Right cardiac atrium (tissue), 5 donors: Measurements from ENCODE around the gene MRPS34. TPM values are rescaled to one million over a fixed set of nuclear protein-coding genes. Genes with fewer than 3 reads are reported as not detected.

Source experiments
- ATAC-seq, 2 donors: fragments of 200-7000 bp; cut with Tn5 transposase; one replicate each; pipeline versions ENCODE4 v1.8.0 to v1.9.1; 2020; ENCODE audit warnings: moderate library complexity in 2 of 2, mild to moderate bottlenecking in 1 of 2
- DNase-seq, 3 donors: peaks; one replicate each; pipeline ENCODE4 v3.0.0-alpha.2; 2020
- H3K27ac ChIP-seq: one replicate; pipeline ENCODE4 v1.5.1; 2013; ENCODE audit warnings: mild to moderate bottlenecking, low read length, control low read depth, moderate library complexity
- H3K27me3 ChIP-seq: one replicate; pipeline ENCODE4 v1.6.1; 2013; ENCODE audit not compliant: control insufficient read depth, insufficient read depth
- H3K4me1 ChIP-seq: one replicate; pipeline ENCODE4 v1.6.1; 2013; ENCODE audit warnings: low read length; ENCODE audit not compliant: control insufficient read depth, insufficient read depth
- H3K4me3 ChIP-seq: one replicate; pipeline ENCODE4 v1.5.1; 2013; ENCODE audit warnings: low read length, control low read depth
- H3K9me3 ChIP-seq: one replicate; pipeline ENCODE4 v1.6.1; 2013; ENCODE audit warnings: low read length; ENCODE audit not compliant: control insufficient read depth
- WGBS: extraction: QIAGEN DNeasy Blood & Tissue Kit; methylation state at CpG from one replicate; pipeline ENCODE4 v1.1.7; 2013; 5-methylcytosine and 5-hydroxymethylcytosine counted together
- intact Hi-C, 4 donors: fragments of 100-400 bp; cut with DNase I; formaldehyde crosslinking; loops; one replicate each; pipeline versions ENCODE4 v1.11.0 to v1.14.0; 2022 to 2023
- long read RNA-seq, 4 donors: library from polyadenylated mRNA; unstranded; transcript quantifications; one replicate each; pipeline ENCODE4 v2.0.0, GENCODE V29; 2020 to 2021
- polyA plus RNA-seq: library from polyadenylated mRNA; stranded (reverse); fragments of 200-250 nt; gene quantifications from one replicate; pipeline ENCODE4 v1.2.3, GENCODE V29; 2013
- total RNA-seq, 4 donors: library from RNA; stranded (reverse); fragmentation: NEBNext Ultra II Directional; extraction: Animal tissue kit (Norgen Biotek cat#: 25700); gene quantifications; one replicate each; pipeline ENCODE4 v1.2.1, GENCODE V29; 2021
- donor health status: healthy with polysubstance abuse.
- donor health status: DM: no; HTN: yes; CAD: no.
- donor health status: DM: no; HTN: no; CAD: no.
- donor health status: DM: no; HTN: yes; CAD: no; lungs with severe emphysema.
- donor health status: DM: yes; HTN: yes; CAD: no.

Gene MRPS34
- total RNA-seq (10 to 100 TPM; 53.3 to 80.0 (median 69.1) TPM), polyA plus RNA-seq (91.4 TPM)
- long read RNA-seq, donor 1, transcript MRPS34-201 (3 exons, 1,040 nt): minor isoform, 7 of 129 reads
- long read RNA-seq, donor 1, transcript MRPS34-202 (3 exons, 1,024 nt): major isoform, 104 of 129 reads
- long read RNA-seq, donor 1, partial matches to known transcripts: 4 of 129 reads
- long read RNA-seq, donor 1, other reads (novel, unspliced or antisense): 13 of 129 reads
- long read RNA-seq, donor 2, transcript MRPS34-202 (3 exons, 1,024 nt): major isoform, 75 of 84 reads
- long read RNA-seq, donor 2, partial matches to known transcripts: 3 of 84 reads
- long read RNA-seq, donor 2, other reads (novel, unspliced or antisense): 5 of 84 reads
- long read RNA-seq, donor 3, transcript MRPS34-202 (3 exons, 1,024 nt): major isoform, 83 of 96 reads
- long read RNA-seq, donor 3, partial matches to known transcripts: 4 of 96 reads
- long read RNA-seq, donor 3, other reads (novel, unspliced or antisense): 4 of 96 reads
- long read RNA-seq, donor 4, transcript MRPS34-202 (3 exons, 1,024 nt): major isoform, 39 of 46 reads
- long read RNA-seq, donor 4, partial matches to known transcripts: 0 of 46 reads
- long read RNA-seq, donor 4, other reads (novel, unspliced or antisense): 4 of 46 reads

- peak; percentile 51 to 64 for ATAC-seq
- Histone ChIP-seq H3K4me1 (peaks cover 4% of the 10 kb centered on the region), H3K27me3 (no peaks in the 10 kb centered on the region), H3K9me3 (no peaks in the 10 kb centered on the region), H3K4me3 (peak within 1 kb of the TSS; percentile 83), H3K27ac (peak within 1 kb of the TSS; percentile 81)
- DNase-seq: peak; percentile 82 to 94 (median 93)
- WGBS: under 1% methylated on average over 108 of the region's 108 CpGs
- intact Hi-C loops: no loop called here
Observed at GRCh38 chr16:1772908-1773702, at the start of gene MRPS34. Gene MRPS34, minus strand, starts transcription at chr16:1773134. Its CDS starts 15 bp downstream, at chr16:1773119.

GRCh38 chr16:1821861-1822611 lies 49.1 kb upstream of the MRPS34 start:
- WGBS: 95% methylated on average over 24 of the region's 24 CpGs
- H3K27ac ChIP-seq: no peak overlapping the region
- ATAC-seq (no peak), DNase-seq (no peak)
- intact Hi-C loops: no loop called here
- no peaks in the 10 kb centered on the region for H3K4me1 ChIP-seq
- no peaks in the 10 kb centered on the region for H3K27me3 ChIP-seq
- H3K4me3 ChIP-seq: no peak overlapping the region
- H3K9me3 ChIP-seq: no peaks in the 10 kb centered on the region

DNA sequence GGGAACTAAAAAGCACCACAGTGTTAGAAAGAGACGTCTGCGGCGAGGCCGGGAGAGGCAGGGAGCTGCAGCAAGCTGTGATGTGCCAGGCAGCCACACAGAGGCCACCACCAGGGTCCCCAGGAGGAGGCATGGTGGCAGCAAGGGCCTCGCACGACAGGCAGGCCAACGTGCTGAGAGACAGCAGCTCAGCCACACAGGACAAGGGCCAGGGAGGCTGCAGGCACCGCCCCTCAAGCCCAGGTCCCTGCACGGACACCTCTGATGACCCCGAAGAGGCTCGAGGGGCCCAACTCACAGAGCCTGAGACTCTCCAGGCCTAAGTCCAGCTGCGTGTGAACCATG lies 48.0 kb upstream of the MRPS34 start:
- ATAC-seq: no peak
- no peak overlapping the region for H3K27ac ChIP-seq
- no peak for DNase-seq
- H3K27me3 ChIP-seq: no peaks in the 10 kb centered on the region
- H3K4me3 ChIP-seq: no peak overlapping the region
- no peaks in the 10 kb centered on the region for H3K4me1 ChIP-seq
- H3K9me3 ChIP-seq: no peaks in the 10 kb centered on the region
- intact Hi-C loops: no loop called here
- WGBS: 88% methylated on average over 12 of the region's 12 CpGs

DNA sequence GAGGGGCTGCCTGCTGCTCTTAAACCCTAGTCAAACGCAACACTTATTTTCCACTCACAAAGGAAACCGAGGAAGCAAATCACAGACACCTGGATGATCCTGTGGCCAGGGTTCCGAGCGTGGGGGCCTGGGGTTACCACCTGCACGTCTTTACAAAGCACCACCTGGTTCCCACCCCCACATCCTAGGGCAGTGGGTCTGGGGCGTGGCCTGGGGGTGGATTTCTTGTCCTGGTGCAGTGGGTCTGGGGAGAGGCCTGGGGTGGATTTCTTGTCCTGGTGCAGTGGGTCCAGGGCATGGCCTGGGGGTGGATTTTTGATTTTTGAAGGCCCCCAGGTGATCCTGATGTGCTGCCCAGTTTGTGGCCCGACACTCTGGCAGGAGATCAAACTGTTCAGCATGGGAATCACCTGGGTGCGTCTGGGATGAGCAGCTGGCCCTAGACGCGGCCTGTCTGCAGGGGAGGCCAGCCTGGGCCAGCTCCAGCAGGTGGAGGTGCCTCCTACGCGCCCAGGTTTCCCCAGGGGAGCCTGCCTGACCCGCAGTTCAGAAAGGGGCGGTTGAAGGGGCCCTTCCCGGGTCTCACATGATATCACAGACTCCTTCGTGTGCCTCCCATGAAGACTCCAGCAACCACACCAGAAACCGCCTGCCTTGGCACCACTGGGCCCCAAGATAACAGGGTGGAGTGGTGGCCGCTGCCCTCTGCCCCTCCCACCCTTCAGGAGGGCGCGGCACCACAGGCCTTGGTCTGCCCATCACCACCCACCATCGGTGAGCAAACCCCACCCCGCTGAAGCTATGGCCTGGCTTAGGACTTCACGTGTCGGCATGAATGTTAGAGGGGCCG lies 47.4 kb upstream of the MRPS34 start:
- Histone ChIP-seq H3K4me1 (no peaks in the 10 kb centered on the region), H3K4me3 (no peak overlapping the region), H3K9me3 (no peaks in the 10 kb centered on the region), H3K27ac (no peak overlapping the region), H3K27me3 (no peaks in the 10 kb centered on the region)
- 92% methylated on average over 25 of the region's 25 CpGs for WGBS
- DNase-seq: peak in 1 of 3 donors; percentile 44
- ATAC-seq: no peak
- intact Hi-C loops: no loop called here

DNA sequence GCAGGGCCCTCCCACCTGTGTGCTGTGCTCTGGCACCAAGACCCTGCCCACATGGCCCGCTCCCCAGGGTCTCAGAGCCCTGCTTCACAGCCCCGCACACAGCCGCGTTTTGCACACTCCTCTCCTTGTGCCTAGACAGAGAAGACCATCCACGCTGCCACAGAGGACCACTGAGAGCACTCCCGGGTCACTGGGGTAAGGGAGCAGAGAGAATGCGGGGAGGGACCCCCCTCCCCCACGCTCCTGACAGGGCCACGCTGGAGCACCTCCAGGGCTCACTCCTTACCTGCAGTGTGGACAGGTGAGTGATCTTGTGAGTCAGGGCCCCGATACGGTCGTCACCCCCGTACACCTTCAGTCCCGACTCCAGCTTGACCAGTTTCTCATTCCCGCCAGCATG lies 46.7 kb upstream of the MRPS34 start:
- no peak for ATAC-seq

DNA sequence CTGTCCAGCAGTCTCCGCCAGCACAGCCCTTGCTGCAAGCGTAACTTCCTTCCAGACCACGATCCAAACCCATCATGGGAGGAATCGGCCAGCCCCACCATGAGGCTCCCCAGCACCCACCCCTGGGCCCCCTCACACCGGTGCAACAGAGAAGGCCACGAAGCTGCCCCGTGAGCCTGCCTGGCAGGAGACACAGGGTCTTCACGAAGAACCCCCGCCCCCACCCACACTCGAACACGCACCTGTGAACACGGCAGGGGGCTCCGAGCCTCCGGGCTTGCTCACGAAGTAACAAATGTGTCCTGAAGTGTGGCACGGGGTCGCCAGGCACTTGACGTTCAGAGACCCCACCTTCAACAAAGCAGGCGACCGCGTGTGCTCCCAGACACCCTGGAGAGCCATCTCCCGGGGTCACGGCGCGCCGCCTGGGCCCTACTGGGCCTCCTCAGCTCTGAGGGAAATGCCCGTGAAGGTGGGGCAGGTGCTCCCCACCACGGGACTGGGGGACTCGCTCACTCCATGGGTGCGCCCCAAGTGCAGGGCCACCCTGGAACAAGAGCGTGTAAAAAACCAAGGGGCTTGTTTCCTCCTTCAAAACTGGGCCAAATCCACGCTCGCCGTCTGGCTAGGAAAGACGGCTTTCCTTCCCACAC lies 46.1 kb upstream of the MRPS34 start:
- Histone ChIP-seq H3K4me1 (no peaks in the 10 kb centered on the region), H3K27me3 (no peaks in the 10 kb centered on the region), H3K9me3 (no peaks in the 10 kb centered on the region), H3K4me3 (no peak overlapping the region), H3K27ac (no peak overlapping the region)
- no peak for ATAC-seq
- DNase-seq: peak in 1 of 3 donors; percentile 58
- intact Hi-C loops: no loop called here
- WGBS: 95% methylated on average over 35 of the region's 35 CpGs

More for the DNA sequence above, 46.7 kb upstream of the MRPS34 start:
- intact Hi-C loops: no loop called here
- no peak overlapping the region for H3K27ac ChIP-seq
- WGBS: 94% methylated on average over 15 of the region's 15 CpGs
- H3K27me3 ChIP-seq: no peaks in the 10 kb centered on the region
- no peaks in the 10 kb centered on the region for H3K9me3 ChIP-seq
- H3K4me3 ChIP-seq: no peak overlapping the region
- DNase-seq: no peak
- no peaks in the 10 kb centered on the region for H3K4me1 ChIP-seq

- Histone ChIP-seq H3K9me3 (no peaks in the 10 kb centered on the region), H3K4me3 (no peak overlapping the region), H3K4me1 (no peaks in the 10 kb centered on the region), H3K27me3 (no peaks in the 10 kb centered on the region), H3K27ac (no peak overlapping the region)
- 95% methylated on average over 27 of the region's 27 CpGs for WGBS
- intact Hi-C loops: no loop called here
- DNase-seq: peak in 1 of 3 donors; percentile 49
- ATAC-seq: no peak
Observed at GRCh38 chr16:1818204-1818872, 45.4 kb upstream of the MRPS34 start.

- ATAC-seq: no peak
- WGBS: 93% methylated on average over 17 of the region's 17 CpGs
- intact Hi-C loops: no loop called here
Observed at GRCh38 chr16:1817716-1818115, 44.8 kb upstream of the MRPS34 start.

GRCh38 chr16:1817276-1817589 lies 44.3 kb upstream of the MRPS34 start:
- Histone ChIP-seq H3K27me3 (no peaks in the 10 kb centered on the region), H3K4me3 (no peak overlapping the region), H3K4me1 (no peaks in the 10 kb centered on the region), H3K27ac (no peak overlapping the region), H3K9me3 (no peaks in the 10 kb centered on the region)
- intact Hi-C loops: no loop called here
- no peak for ATAC-seq
- 93% methylated on average over 9 of the region's 9 CpGs for WGBS
- no peak for DNase-seq

More at GRCh38 chr16:1817716-1818115, 44.8 kb upstream of the MRPS34 start:
- Histone ChIP-seq H3K27me3 (no peaks in the 10 kb centered on the region), H3K4me1 (no peaks in the 10 kb centered on the region), H3K9me3 (no peaks in the 10 kb centered on the region), H3K27ac (no peak overlapping the region), H3K4me3 (no peak overlapping the region)
- no peak for DNase-seq
